Stomach smooth muscle (tissue), 2 donors: ENCODE results near the gene LDLRAD2.

Experiments
- H3K27ac ChIP-seq: one replicate; pipeline ENCODE4 v1.7.0; 2013; ENCODE audit warnings: mild to moderate bottlenecking, low read length, inconsistent platforms
- H3K27me3 ChIP-seq, 2 donors: one replicate each; pipeline ENCODE4 v1.7.0; 2013; ENCODE audit warnings: low read length in 2 of 2; ENCODE audit not compliant: insufficient read depth in 2 of 2, control insufficient read depth in 1 of 2
- H3K36me3 ChIP-seq, 2 donors: one replicate each; pipeline ENCODE4 v1.7.0; 2013; ENCODE audit warnings: low read length in 2 of 2; ENCODE audit not compliant: control insufficient read depth in 2 of 2, insufficient read depth in 2 of 2
- H3K4me1 ChIP-seq: one replicate; pipeline ENCODE4 v1.7.0; 2013; ENCODE audit warnings: low read length; ENCODE audit not compliant: control insufficient read depth, insufficient read depth
- H3K4me3 ChIP-seq, 2 donors: one replicate each; pipeline ENCODE4 v1.7.0; 2013; ENCODE audit warnings: low read length in 2 of 2
- H3K9ac ChIP-seq, 2 donors: one replicate each; pipeline ENCODE4 v1.7.0; 2013; ENCODE audit warnings: low read length in 2 of 2, mild to moderate bottlenecking in 1 of 2
- H3K9me3 ChIP-seq, 2 donors: one replicate each; pipeline ENCODE4 v1.7.0; 2013; ENCODE audit warnings: low read length in 2 of 2; ENCODE audit not compliant: control insufficient read depth in 2 of 2
- donor health status: healthy.
- donor health status: Pancreatic carcinoma.

Gene LDLRAD2

DNA sequence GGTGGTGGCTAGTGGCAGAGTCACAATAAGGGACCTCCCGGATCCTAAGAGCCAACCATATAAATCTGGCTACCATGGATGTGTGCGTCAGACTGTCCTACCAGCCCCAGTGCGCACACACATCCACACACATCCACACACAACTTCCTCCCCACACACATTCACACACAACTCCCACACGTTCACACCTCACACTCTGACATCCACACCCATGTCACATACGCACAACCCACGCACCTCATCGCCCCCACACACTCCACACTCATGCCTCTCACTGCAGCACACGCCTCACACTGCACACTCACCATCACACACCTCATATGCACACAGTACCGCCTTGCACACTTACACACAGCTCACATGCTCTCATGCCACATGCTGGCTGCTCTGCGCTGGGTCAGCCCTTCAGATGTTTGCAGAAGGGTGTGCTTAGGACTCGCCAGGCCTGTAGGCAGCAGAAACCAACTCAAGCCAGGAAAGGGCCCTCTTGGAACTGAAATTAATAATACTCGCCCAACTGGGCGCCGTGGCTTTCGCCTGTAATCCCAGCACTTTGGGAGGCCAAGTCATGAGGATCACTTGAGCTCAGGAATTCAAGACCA, 3.0 kb downstream of the LDLRAD2 start:
- no peaks in the 10 kb centered on the region for H3K9me3 ChIP-seq
- peaks cover 5 to 6% of the 10 kb centered on the region in 2 donors for H3K27me3 ChIP-seq
- no peak overlapping the region for H3K4me3 ChIP-seq
- H3K4me1 ChIP-seq, result peaks cover 8% of the 10 kb centered on the region
- H3K36me3 ChIP-seq, result no peaks in the 10 kb centered on the region
- no peak overlapping the region for H3K9ac ChIP-seq
- H3K27ac ChIP-seq, result no peak overlapping the region

DNA sequence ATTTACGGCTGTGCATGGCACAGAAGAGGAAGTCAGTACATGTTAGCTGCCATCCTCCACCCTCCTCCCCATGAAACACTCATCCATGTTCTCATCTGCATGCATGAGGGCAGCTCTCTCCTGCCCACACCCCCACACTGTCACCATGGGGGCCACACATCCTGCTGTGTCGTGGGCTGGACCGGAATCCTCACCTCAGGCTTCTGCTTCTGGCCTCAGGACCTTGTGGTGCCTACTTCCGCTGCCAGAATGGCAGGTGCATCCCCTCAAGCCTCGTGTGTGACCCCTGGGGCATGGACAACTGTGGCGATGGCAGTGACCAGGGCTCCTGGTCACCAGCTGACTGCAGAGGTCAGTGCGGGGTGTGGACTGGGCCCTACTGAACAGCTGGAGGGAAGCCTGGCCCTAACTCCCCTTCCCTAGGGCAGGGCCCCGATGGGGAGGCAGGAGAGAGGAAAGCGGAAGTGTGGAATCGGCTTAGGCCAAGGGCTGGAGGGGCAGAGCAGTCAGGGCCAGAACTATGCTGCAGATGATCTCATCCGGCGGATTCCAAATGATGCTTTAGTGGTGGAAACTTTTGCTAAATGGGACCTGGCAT, 3.8 kb downstream of the LDLRAD2 start:
- Histone ChIP-seq H3K9ac (no peak overlapping the region), H3K27ac (no peak overlapping the region), H3K36me3 (peaks cover 3% of the 10 kb centered on the region in 2 donors), H3K4me1 (peaks cover 8% of the 10 kb centered on the region), H3K27me3 (peaks cover 5 to 6% of the 10 kb centered on the region in 2 donors), H3K4me3 (no peak overlapping the region), H3K9me3 (no peaks in the 10 kb centered on the region)

DNA sequence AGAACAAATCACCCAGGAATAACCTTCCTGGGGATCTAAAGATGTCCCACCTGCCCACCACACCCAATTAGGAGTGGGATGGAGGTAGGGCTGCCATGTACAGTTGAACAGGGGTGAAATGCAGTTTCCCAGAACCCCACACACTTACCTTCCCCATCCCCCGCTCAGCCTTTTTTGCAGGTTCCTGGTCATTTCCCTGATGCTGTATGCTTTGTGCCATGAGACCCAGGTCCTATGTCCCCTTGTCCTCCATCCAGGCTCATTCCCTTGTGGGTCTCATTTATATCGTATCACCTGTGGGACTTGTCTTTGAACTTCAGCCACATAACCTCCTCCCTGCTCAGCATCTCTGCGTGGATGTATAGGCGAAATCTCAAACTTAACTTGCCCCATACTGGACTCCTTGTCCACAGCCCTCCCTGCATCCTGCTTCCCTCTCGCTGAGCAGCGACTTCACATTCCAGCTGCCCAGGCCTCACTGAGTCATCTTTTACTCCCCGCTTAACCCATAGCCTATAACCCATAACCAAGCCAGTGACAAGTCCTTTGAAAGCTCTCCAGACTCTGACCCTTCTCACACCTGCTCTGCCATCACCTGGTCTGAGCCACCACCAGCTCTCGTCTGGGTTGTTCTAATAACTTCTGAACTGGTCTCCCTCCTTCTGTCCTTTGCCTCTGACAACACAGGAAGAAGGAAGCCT, 4.7 kb downstream of the LDLRAD2 start:
- Histone ChIP-seq H3K36me3 (peaks cover 4 to 11% of the 10 kb centered on the region in 2 donors), H3K9ac (no peak overlapping the region), H3K4me3 (no peak overlapping the region), H3K4me1 (peaks cover 8% of the 10 kb centered on the region), H3K27me3 (peaks cover 5 to 6% of the 10 kb centered on the region in 2 donors), H3K27ac (no peak overlapping the region), H3K9me3 (no peaks in the 10 kb centered on the region)

GRCh38 chr1:21818656-21819055, 6.6 kb downstream of the LDLRAD2 start:
- Histone ChIP-seq H3K27ac (no peak overlapping the region), H3K4me1 (peaks cover 8% of the 10 kb centered on the region), H3K9me3 (no peaks in the 10 kb centered on the region), H3K27me3 (peaks cover 3 to 5% of the 10 kb centered on the region in 2 donors), H3K9ac (no peak overlapping the region), H3K36me3 (peaks cover 13 to 20% of the 10 kb centered on the region in 2 donors), H3K4me3 (no peak overlapping the region)

- Histone ChIP-seq H3K27ac (no peak overlapping the region), H3K36me3 (peaks cover 28 to 36% of the 10 kb centered on the region in 2 donors)
Observed at GRCh38 chr1:21820597-21821232, 8.7 kb downstream of the LDLRAD2 start.

GRCh38 chr1:21821385-21822019, 9.4 kb downstream of the LDLRAD2 start:
- Histone ChIP-seq H3K9ac (no peak overlapping the region), H3K27ac (no peak overlapping the region), H3K9me3 (no peaks in the 10 kb centered on the region), H3K27me3 (no peaks in the 10 kb centered on the region), H3K36me3 (peaks cover 28 to 42% of the 10 kb centered on the region in 2 donors), H3K4me1 (no peaks in the 10 kb centered on the region), H3K4me3 (no peak overlapping the region)

More at GRCh38 chr1:21820597-21821232, 8.7 kb downstream of the LDLRAD2 start:
- no peaks in the 10 kb centered on the region for H3K4me1 ChIP-seq
- H3K4me3 ChIP-seq, result no peak overlapping the region
- no peaks in the 10 kb centered on the region for H3K27me3 ChIP-seq
- no peak overlapping the region for H3K9ac ChIP-seq
- no peaks in the 10 kb centered on the region for H3K9me3 ChIP-seq

DNA sequence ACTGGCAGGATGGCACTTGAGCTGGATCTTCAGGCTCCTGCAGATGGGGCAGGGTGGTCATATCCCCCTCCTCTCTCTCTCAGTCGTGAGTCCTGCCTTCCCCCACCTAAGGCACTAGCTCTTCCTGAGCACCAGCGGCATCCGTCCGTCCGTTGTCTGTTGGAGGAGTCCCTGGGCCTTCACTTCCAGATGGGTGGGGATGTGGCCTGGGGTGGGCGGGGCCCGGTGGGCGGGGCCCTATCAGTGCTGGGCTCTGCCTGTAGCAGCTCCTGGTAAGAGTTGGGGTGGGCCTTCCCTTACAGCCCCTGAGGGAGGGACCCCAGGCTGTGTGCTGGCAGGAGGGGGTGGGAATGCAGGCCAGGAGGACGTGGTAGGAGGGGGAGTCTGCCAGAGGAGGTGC, 10.3 kb downstream of the LDLRAD2 start:
- Histone ChIP-seq H3K4me3 (no peak overlapping the region), H3K9me3 (no peaks in the 10 kb centered on the region), H3K27ac (no peak overlapping the region), H3K36me3 (peaks cover 36 to 45% of the 10 kb centered on the region in 2 donors), H3K9ac (no peak overlapping the region), H3K4me1 (no peaks in the 10 kb centered on the region), H3K27me3 (no peaks in the 10 kb centered on the region)

- Histone ChIP-seq H3K27ac (no peak overlapping the region), H3K4me1 (no peaks in the 10 kb centered on the region), H3K27me3 (no peaks in the 10 kb centered on the region), H3K36me3 (peaks cover 46 to 52% of the 10 kb centered on the region in 2 donors), H3K4me3 (no peak overlapping the region), H3K9me3 (no peaks in the 10 kb centered on the region), H3K9ac (no peak overlapping the region)
Observed at GRCh38 chr1:21823206-21823979, 11.3 kb downstream of the LDLRAD2 start.

- Histone ChIP-seq H3K36me3 (peaks cover 53 to 58% of the 10 kb centered on the region in 2 donors), H3K9me3 (no peaks in the 10 kb centered on the region), H3K27me3 (no peaks in the 10 kb centered on the region), H3K4me3 (no peak overlapping the region), H3K9ac (no peak overlapping the region), H3K27ac (no peak overlapping the region), H3K4me1 (no peaks in the 10 kb centered on the region)
Observed at GRCh38 chr1:21823980-21824702, 12.1 kb downstream of the LDLRAD2 start.
